HG02798 (cell line): Measurements from ENCODE around the gene INPP4A.

Experiments used
- ATAC-seq: cut with Tn5 transposase; IDR thresholded peaks from one replicate; pipeline ENCODE4 v1.9.1; 2021; ENCODE audit warnings: mild to moderate bottlenecking; ENCODE audit not compliant: unreplicated experiment, poor library complexity

Gene INPP4A

GRCh38 chr2:98554116-98554861, 109.6 kb downstream of the INPP4A start:
- ATAC-seq = no peak

GRCh38 chr2:98555696-98556095, 111.0 kb downstream of the INPP4A start:
- ATAC-seq = no peak

GRCh38 chr2:98556344-98557033, 111.8 kb downstream of the INPP4A start:
- peak; percentile 68 for ATAC-seq

GRCh38 chr2:98558852-98559530, 114.3 kb downstream of the INPP4A start:
- ATAC-seq = no peak

- ATAC-seq = no peak
Observed at GRCh38 chr2:98559581-98559980, 114.9 kb downstream of the INPP4A start.

GRCh38 chr2:98560256-98560771, 115.7 kb downstream of the INPP4A start:
- no peak for ATAC-seq

- ATAC-seq = no peak
Observed at GRCh38 chr2:98561018-98561417, 116.4 kb downstream of the INPP4A start.

- ATAC-seq = no peak
Observed at GRCh38 chr2:98561902-98562695, 117.4 kb downstream of the INPP4A start.

- no peak for ATAC-seq
Observed at GRCh38 chr2:98563394-98563793, 118.7 kb downstream of the INPP4A start.

GRCh38 chr2:98564541-98565132, 120.0 kb downstream of the INPP4A start:
- ATAC-seq = no peak

- ATAC-seq = no peak
Observed at GRCh38 chr2:98565286-98565860, 120.7 kb downstream of the INPP4A start.

- no peak for ATAC-seq
Observed at GRCh38 chr2:98565941-98566340, 121.3 kb downstream of the INPP4A start.

- no peak for ATAC-seq
Observed at GRCh38 chr2:98568161-98568956, 123.7 kb downstream of the INPP4A start.

GRCh38 chr2:98569197-98569793, 124.6 kb downstream of the INPP4A start:
- peak; percentile 64 for ATAC-seq

GRCh38 chr2:98569915-98570314, 125.3 kb downstream of the INPP4A start:
- no peak for ATAC-seq

GRCh38 chr2:98570356-98570755, 125.7 kb downstream of the INPP4A start:
- ATAC-seq = no peak

GRCh38 chr2:98571121-98571701, 126.6 kb downstream of the INPP4A start:
- no peak for ATAC-seq

- no peak for ATAC-seq
Observed at GRCh38 chr2:98571796-98572195, 127.1 kb downstream of the INPP4A start.
